HG02884 (cell line): ENCODE data around the gene RNASE4.
"Not testable (repeated sequence)": the region's sequence is repeated elsewhere in the genome, so short reads cannot be mapped to it uniquely, and the experiment has no call there.

Experiments
- ATAC-seq: cut with Tn5 transposase; IDR thresholded peaks from one replicate; pipeline ENCODE4 v1.9.1; 2021; ENCODE audit warnings: mild to moderate bottlenecking, moderate library complexity; ENCODE audit not compliant: unreplicated experiment

Gene RNASE4

GRCh38 chr14:20734430-20734806, 50.1 kb downstream of the RNASE4 start:
- ATAC-seq: no peak

GRCh38 chr14:20738292-20738691, 53.9 kb downstream of the RNASE4 start:
- ATAC-seq: not testable (repeated sequence)

DNA sequence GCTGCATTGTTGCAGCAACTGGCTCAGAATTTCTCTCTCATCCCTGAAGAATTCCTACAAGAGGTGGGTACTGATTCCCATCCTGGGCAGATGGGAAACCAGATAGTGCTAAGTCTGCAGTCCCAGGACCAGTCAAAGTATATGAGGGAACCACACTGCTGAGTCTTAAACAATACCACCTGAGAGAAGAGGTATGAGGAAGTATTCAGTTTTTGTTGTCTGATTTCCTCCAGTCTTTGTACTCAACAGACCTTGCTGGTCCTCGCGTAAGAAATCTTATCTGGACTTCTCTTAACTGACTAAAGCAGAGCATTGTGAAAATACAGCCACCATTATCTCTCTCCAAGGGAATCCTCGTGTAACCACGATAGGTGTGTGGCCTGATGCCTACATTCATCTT, 57.8 kb downstream of the RNASE4 start:
- no peak for ATAC-seq

DNA sequence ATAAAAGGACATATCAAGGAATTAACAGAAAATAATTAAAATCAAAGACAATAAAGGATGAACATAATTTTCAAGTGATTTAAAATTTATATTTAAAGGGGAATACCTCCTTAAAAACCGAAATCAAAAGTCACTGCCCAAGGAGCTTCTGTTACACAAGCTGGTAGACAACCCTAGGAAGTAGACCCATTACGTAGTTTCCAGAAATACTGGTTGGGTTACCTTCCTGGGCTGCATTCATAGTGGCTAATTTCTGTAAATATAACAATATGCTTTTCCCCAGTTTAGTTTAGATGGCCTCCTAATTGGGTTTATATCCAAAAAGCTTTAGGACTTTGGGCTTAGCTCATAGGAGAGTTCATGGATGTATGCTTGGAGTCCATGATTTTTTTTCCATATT, 59.2 kb downstream of the RNASE4 start:
- ATAC-seq: no peak

- ATAC-seq: no peak
Observed at GRCh38 chr14:20745571-20746358, 61.4 kb downstream of the RNASE4 start, which contains the start of gene EDDM3A. TSS of gene EDDM3A (plus strand) at chr14:20745887. CDS start at chr14:20747581, 1,694 bp downstream.

DNA sequence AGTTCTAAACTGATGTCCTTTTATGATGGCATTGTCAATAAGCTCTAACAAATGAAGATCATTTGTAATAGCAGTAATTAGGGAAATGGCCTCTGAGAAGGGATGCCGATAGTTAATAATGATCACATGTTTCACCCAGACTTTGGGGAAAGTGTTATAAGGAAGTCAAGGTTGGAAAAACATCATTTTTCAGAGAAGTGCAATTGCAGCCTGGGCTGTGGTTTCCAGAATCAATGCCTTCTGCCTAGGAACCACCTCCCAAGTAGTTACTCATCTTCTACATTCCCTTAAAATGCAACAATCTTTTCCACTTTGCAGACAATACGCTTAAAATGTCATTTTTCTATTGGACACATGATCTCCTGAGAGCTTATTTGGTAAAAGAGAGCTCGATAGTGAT, 62.2 kb downstream of the RNASE4 start:
- ATAC-seq: no peak

DNA sequence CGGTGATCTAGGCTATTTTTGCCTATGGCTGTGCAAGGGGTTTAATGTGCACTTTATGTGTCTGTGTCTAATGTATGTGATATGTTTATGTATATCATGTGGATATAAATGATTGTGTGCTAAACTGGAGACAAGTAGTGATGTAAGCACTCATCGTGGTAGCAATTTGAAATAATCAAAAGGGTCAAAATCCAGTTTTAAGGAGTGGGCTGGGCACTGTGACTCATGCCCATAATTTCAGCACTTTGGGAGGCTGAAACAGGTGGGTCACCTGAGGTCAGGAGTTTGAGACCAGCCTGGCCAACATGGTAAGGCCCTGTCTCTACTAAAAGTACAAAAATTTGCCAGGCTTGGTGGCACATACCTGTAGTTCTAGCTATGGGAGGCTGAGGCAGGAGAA, 64.1 kb downstream of the RNASE4 start:
- no peak for ATAC-seq

DNA sequence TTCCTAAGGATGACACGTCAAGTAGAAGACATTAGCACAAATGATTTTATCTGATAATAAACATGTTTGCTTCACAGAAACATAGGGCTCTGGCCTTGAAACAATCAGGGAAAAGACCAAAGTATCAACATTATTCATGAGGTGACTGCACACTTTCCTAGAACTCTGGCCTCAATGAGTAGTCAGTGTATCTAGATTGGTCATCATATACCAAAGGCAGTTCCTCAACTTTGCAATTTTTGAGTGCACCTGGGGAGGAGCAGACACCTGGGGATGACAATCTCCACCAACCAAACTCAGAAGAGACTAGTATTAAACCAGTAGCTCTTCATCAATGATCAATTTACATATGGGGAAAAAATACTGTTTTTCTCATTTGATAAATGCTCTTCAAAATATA, 65.8 kb downstream of the RNASE4 start:
- no peak for ATAC-seq
